ENCODE results near the gene ERMN. TPM values are rescaled to one million over a fixed set of nuclear protein-coding genes. Genes with fewer than 3 reads are reported as not detected.

Gene ERMN
- total and polyA plus RNA-seq, 2 donors (not counting 1 experiment from before 2014, with no cell fraction given), result 0.17 TPM; not detected in 1

- Histone ChIP-seq H2AFZ (ENCODE audit: low read length) (no peak overlapping the region), H3K27me3 (ENCODE audit: control insufficient read depth, insufficient read depth, low read length) (no peaks in the 10 kb centered on the region), H4K20me1 (ENCODE audit: control insufficient read depth, extremely low read depth, insufficient read depth, low read length) (no peaks in the 10 kb centered on the region), H3K9ac (ENCODE audit: insufficient read depth, low read length) (no peak overlapping the region), H3K4me2 (ENCODE audit: extremely low read depth, insufficient read depth, low read length) (no peak overlapping the region), H3K36me3 (ENCODE audit: control insufficient read depth, insufficient read depth, low read length) (no peaks in the 10 kb centered on the region), H3K4me1 (ENCODE audit: control insufficient read depth, extremely low read depth, insufficient read depth, low read length) (peaks cover 11% of the 10 kb centered on the region), H3K9me3 (ENCODE audit: control insufficient read depth, insufficient read depth, low read depth, low read length) (no peaks in the 10 kb centered on the region), H3K27ac (ENCODE audit: insufficient read depth, low read length) (peak overlapping the region; percentile 14), H3K4me3 (replicated peaks in 1 of 4; ENCODE audit: control extremely low read depth in 1 of 4, insufficient read depth in 1 of 4, low read depth in 3 of 4, low read length in 4 of 4) (no peak overlapping the region), H3K79me2 (ENCODE audit: control insufficient read depth, insufficient read depth, low read length) (no peaks in the 10 kb centered on the region)
- TF ChIP-seq EZH2 (IDR thresholded peaks at IDR 0.05; ENCODE audit: low read length, missing control alignments), result no peak
- TF ChIP-seq, protein P1, sequence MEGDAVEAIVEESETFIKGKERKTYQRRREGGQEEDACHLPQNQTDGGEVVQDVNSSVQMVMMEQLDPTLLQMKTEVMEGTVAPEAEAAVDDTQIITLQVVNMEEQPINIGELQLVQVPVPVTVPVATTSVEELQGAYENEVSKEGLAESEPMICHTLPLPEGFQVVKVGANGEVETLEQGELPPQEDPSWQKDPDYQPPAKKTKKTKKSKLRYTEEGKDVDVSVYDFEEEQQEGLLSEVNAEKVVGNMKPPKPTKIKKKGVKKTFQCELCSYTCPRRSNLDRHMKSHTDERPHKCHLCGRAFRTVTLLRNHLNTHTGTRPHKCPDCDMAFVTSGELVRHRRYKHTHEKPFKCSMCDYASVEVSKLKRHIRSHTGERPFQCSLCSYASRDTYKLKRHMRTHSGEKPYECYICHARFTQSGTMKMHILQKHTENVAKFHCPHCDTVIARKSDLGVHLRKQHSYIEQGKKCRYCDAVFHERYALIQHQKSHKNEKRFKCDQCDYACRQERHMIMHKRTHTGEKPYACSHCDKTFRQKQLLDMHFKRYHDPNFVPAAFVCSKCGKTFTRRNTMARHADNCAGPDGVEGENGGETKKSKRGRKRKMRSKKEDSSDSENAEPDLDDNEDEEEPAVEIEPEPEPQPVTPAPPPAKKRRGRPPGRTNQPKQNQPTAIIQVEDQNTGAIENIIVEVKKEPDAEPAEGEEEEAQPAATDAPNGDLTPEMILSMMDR (conservative IDR thresholded peaks at IDR 0.05 in 1 of 2, IDR thresholded peaks at IDR 0.05 in 1 of 2; ENCODE audit: low read depth in 1 of 2, low read length in 2 of 2), result no peak
- peak; percentile 26 to 80 for DNase-seq (ENCODE audit: low read depth in 2 of 2)
Observed at GRCh38 chr2:157304811-157305722, 20.6 kb downstream of the ERMN start.

GRCh38 chr2:157303612-157304011 lies 22.0 kb downstream of the ERMN start:
- TF ChIP-seq, protein P1 (conservative IDR thresholded peaks at IDR 0.05 in 1 of 2, IDR thresholded peaks at IDR 0.05 in 1 of 2; ENCODE audit: low read depth in 1 of 2, low read length in 2 of 2), result no peak
- TF ChIP-seq EZH2 (IDR thresholded peaks at IDR 0.05; ENCODE audit: low read length, missing control alignments), result no peak
- no peaks in the 10 kb centered on the region for H3K27me3 ChIP-seq (ENCODE audit: control insufficient read depth, insufficient read depth, low read length)
- no peaks in the 10 kb centered on the region for H3K9me3 ChIP-seq (ENCODE audit: control insufficient read depth, insufficient read depth, low read depth, low read length)

GRCh38 chr2:157302492-157303099 lies 23.0 kb downstream of the ERMN start:
- Histone ChIP-seq H2AFZ (ENCODE audit: low read length) (no peak overlapping the region), H3K27ac (ENCODE audit: insufficient read depth, low read length) (no peak overlapping the region), H4K20me1 (ENCODE audit: control insufficient read depth, extremely low read depth, insufficient read depth, low read length) (no peaks in the 10 kb centered on the region), H3K9ac (ENCODE audit: insufficient read depth, low read length) (no peak overlapping the region), H3K27me3 (ENCODE audit: control insufficient read depth, insufficient read depth, low read length) (no peaks in the 10 kb centered on the region), H3K4me1 (ENCODE audit: control insufficient read depth, extremely low read depth, insufficient read depth, low read length) (peaks cover 11% of the 10 kb centered on the region), H3K9me3 (ENCODE audit: control insufficient read depth, insufficient read depth, low read depth, low read length) (no peaks in the 10 kb centered on the region), H3K4me3 (replicated peaks in 1 of 4; ENCODE audit: control extremely low read depth in 1 of 4, insufficient read depth in 1 of 4, low read depth in 3 of 4, low read length in 4 of 4) (no peak overlapping the region), H3K4me2 (ENCODE audit: extremely low read depth, insufficient read depth, low read length) (no peak overlapping the region), H3K79me2 (ENCODE audit: control insufficient read depth, insufficient read depth, low read length) (no peaks in the 10 kb centered on the region), H3K36me3 (ENCODE audit: control insufficient read depth, insufficient read depth, low read length) (no peaks in the 10 kb centered on the region)
- TF ChIP-seq, protein P1 (conservative IDR thresholded peaks at IDR 0.05 in 1 of 2, IDR thresholded peaks at IDR 0.05 in 1 of 2; ENCODE audit: low read depth in 1 of 2, low read length in 2 of 2), result peak; percentile 65 to 68
- TF ChIP-seq EZH2 (IDR thresholded peaks at IDR 0.05; ENCODE audit: low read length, missing control alignments), result no peak
- peak; percentile 33 to 63 for DNase-seq (ENCODE audit: low read depth in 2 of 2)

More at GRCh38 chr2:157303612-157304011, 22.0 kb downstream of the ERMN start:
- no peak overlapping the region for H3K4me3 ChIP-seq (replicated peaks in 1 of 4; ENCODE audit: control extremely low read depth in 1 of 4, insufficient read depth in 1 of 4, low read depth in 3 of 4, low read length in 4 of 4)
- H3K79me2 ChIP-seq (ENCODE audit: control insufficient read depth, insufficient read depth, low read length), result no peaks in the 10 kb centered on the region
- H2AFZ ChIP-seq (ENCODE audit: low read length), result no peak overlapping the region
- H3K4me2 ChIP-seq (ENCODE audit: extremely low read depth, insufficient read depth, low read length), result no peak overlapping the region
- H3K36me3 ChIP-seq (ENCODE audit: control insufficient read depth, insufficient read depth, low read length), result no peaks in the 10 kb centered on the region
- DNase-seq (ENCODE audit: low read depth in 2 of 2), result no peak
- H3K27ac ChIP-seq (ENCODE audit: insufficient read depth, low read length), result no peak overlapping the region
- no peaks in the 10 kb centered on the region for H4K20me1 ChIP-seq (ENCODE audit: control insufficient read depth, extremely low read depth, insufficient read depth, low read length)
- H3K4me1 ChIP-seq (ENCODE audit: control insufficient read depth, extremely low read depth, insufficient read depth, low read length), result peaks cover 11% of the 10 kb centered on the region
- no peak overlapping the region for H3K9ac ChIP-seq (ENCODE audit: insufficient read depth, low read length)

Measured in fibroblast of lung (primary cell).